ENCODE measurements around the gene SSR4. TPM values are rescaled to one million over a fixed set of nuclear protein-coding genes. Genes with fewer than 3 reads are reported as not detected.

SSR4 gene
- total RNA-seq, 1 donor, result 133 TPM

DNA sequence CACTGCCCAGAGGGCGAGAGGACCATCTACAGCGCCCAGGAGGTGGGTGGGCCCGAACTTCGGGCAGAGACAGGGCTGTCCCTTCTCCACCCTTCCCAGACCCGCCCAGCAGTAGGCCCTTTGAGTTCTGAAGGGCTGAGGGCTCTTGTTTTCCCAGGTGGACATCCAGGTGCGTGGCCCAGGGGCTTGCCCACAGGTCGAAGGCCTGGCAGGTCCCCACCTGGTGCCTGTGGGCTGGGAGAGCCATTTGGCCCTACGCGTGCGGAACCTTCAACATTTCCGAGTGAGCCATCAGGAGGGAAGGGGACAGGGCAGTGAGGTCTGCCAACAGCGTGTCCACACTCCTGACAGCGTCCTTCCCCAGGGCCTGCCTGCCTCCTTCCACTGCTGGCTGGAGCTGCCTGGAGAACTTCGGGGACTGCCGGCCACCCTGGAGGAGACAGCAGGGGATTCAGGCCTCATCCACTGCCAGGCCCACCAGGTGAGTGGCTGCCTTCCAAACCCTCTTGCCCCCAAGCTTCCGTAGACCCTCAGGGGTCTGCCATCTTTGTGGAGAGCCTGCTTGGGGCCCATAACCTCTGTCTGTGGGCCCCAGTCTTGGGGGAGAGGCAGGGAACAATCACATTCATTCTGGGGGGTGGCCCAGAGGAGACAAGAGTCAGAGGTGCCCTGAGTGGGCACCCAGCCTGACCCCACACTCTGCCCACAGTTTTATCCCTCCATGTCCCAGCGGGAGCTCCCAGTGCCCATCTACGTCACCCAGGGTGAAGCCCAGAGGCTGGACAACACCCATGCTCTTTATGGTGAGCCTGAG lies 23.7 kb upstream of the SSR4 start:
- H3K4me3 ChIP-seq (ENCODE audit: low read depth, low read length), result no peak overlapping the region
- no peak for DNase-seq (ENCODE audit: low read depth)
- TF ChIP-seq, protein P1, sequence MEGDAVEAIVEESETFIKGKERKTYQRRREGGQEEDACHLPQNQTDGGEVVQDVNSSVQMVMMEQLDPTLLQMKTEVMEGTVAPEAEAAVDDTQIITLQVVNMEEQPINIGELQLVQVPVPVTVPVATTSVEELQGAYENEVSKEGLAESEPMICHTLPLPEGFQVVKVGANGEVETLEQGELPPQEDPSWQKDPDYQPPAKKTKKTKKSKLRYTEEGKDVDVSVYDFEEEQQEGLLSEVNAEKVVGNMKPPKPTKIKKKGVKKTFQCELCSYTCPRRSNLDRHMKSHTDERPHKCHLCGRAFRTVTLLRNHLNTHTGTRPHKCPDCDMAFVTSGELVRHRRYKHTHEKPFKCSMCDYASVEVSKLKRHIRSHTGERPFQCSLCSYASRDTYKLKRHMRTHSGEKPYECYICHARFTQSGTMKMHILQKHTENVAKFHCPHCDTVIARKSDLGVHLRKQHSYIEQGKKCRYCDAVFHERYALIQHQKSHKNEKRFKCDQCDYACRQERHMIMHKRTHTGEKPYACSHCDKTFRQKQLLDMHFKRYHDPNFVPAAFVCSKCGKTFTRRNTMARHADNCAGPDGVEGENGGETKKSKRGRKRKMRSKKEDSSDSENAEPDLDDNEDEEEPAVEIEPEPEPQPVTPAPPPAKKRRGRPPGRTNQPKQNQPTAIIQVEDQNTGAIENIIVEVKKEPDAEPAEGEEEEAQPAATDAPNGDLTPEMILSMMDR (IDR thresholded peaks at IDR 0.05; ENCODE audit: insufficient read depth, low read depth, low read length), result no peak

DNA sequence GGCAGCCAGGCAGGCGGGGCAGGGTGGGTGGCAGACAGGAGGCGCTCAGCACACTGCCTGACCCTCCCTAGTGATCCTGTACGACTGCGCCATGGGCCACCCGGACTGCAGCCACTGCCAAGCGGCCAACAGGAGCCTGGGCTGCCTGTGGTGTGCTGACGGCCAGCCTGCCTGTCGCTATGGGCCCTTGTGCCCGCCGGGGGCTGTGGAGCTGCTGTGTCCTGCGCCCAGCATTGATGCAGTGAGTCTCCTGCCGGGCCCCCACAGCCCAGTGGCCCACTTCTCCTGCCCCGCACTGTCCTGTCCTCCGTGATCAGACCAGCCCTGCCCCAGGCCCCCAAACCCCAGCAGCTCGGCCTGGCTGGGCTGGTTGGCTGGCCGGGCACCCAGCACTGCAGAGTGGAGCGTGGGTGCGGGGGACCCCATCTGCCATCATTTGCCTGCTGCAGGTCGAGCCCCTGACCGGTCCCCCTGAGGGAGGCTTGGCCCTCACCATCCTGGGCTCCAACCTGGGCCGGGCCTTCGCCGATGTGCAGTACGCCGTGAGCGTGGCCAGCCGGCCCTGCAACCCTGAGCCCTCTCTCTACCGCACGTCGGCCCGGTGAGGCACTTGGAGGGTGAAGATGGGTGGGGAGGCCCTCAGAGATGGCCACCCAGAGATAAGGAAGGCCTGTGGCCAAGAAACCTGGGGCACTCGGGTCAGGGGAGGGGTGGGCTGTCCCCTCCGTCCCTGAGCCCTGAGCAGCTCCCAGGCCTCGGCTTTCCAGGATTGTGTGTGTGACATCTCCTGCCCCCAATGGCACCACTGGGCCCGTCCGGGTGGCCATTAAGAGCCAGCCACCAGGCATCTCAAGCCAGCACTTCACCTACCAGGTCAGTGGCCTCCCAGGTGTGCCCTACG lies 22.8 kb upstream of the SSR4 start:
- TF ChIP-seq, protein P1 (IDR thresholded peaks at IDR 0.05; ENCODE audit: insufficient read depth, low read depth, low read length), result no peak
- DNase-seq (ENCODE audit: low read depth), result no peak
- no peak overlapping the region for H3K4me3 ChIP-seq (ENCODE audit: low read depth, low read length)

DNA sequence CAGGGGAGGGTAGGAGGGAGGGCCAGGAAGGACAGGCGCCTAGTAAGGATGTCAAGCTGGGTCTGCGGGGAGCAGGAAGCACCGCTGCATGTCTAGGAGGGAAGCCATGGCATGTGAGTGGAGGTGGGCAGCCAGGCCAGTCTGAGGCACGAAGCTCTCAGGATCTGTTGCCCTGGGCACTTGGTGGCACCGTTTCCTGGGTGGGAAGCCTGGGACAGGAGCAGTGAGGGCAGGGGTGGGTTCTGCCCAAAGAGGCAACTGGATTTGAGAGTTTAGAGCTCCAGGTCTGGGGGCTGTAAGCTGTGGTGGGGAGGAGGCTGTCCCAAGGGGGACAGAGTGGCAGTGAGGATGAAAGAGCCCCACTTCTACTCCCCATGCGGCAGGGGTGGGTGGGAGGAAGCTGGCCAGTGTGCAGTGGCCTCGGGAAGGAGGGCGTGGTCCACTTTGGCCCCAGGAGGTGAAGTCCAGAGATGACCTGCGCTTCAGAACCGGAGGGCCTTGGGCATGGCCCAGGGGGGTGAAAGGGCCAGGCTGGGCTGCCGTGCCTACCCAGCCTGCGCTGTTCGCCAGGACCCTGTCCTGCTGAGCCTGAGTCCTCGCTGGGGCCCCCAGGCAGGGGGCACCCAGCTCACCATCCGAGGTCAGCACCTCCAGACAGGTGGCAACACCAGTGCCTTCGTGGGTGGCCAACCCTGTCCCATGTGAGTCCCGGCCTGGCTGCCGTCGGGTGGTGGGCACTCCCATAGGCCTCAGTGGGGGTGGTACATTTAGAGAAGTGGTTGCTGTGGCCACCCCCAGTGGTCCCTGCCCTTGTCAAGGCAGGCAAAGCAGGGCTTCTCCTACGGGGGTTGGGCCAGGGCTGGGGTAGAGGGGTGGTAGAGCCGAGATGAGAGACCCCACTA lies 21.9 kb upstream of the SSR4 start:
- H3K4me3 ChIP-seq (ENCODE audit: low read depth, low read length), result no peak overlapping the region
- TF ChIP-seq, protein P1 (IDR thresholded peaks at IDR 0.05; ENCODE audit: insufficient read depth, low read depth, low read length), result no peak
- no peak for DNase-seq (ENCODE audit: low read depth)

DNA sequence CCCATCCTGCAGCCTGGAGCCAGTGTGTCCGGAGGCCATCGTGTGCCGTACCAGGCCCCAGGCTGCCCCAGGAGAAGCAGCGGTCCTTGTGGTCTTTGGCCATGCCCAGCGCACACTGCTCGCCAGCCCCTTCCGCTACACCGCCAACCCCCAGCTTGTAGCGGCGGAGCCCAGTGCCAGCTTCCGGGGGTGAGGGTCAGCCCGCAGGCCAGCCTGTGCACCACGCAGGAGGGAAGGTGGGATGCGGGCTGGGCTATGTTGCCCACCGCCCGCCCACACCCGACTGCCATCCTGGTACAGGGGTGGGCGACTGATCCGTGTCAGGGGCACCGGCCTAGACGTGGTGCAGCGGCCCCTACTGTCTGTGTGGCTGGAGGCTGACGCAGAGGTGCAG lies 21.3 kb upstream of the SSR4 start:
- no peak overlapping the region for H3K4me3 ChIP-seq (ENCODE audit: low read depth, low read length)
- TF ChIP-seq, protein P1 (IDR thresholded peaks at IDR 0.05; ENCODE audit: insufficient read depth, low read depth, low read length), result no peak

DNA sequence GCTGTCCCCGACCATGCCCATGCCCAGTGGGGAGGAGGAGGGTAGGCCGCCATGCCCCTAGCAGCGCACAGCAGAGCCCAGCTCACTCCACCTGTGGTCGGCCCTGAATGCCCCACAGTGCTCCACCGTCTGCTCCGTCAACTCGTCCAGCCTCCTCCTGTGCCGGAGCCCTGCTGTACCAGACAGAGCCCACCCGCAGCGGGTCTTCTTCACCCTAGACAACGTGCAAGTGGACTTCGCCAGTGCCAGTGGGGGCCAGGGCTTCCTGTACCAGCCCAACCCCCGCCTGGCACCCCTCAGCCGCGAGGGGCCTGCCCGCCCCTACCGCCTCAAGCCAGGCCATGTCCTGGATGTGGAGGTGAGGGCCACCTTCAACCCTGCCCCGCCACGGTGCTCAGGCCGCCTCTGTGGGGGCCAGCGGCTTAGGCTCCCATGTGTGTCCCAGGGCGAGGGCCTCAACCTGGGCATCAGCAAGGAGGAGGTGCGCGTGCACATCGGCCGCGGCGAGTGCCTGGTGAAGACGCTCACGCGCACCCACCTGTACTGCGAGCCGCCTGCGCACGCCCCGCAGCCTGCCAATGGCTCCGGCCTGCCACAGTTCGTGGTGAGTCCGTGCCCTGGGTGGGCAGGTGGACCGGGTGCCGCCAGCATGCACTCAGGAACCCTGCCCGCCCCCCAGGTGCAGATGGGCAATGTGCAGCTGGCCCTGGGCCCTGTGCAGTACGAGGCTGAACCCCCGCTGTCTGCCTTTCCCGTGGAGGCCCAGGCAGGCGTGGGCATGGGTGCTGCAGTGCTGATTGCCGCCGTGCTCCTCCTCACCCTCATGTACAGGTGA lies 20.5 kb upstream of the SSR4 start:
- no peak for DNase-seq (ENCODE audit: low read depth)
- no peak overlapping the region for H3K4me3 ChIP-seq (ENCODE audit: low read depth, low read length)
- TF ChIP-seq, protein P1 (IDR thresholded peaks at IDR 0.05; ENCODE audit: insufficient read depth, low read depth, low read length), result no peak

More for the DNA sequence above, 21.3 kb upstream of the SSR4 start:
- no peak for DNase-seq (ENCODE audit: low read depth)

All from fibroblast of villous mesenchyme (primary cell).